GM18517 (cell line): Measurements from ENCODE around the gene TULP4.
A peak's percentile ranks its signal among the peaks of the same experiment; 100 is the strongest.

Experiments used
- ATAC-seq: cut with Tn5 transposase; IDR thresholded peaks from one replicate; pipeline ENCODE4 v1.9.1; 2021; ENCODE audit warnings: mild to moderate bottlenecking, moderate library complexity; ENCODE audit not compliant: unreplicated experiment

TULP4 gene

GRCh38 chr6:158416883-158417759, 104.9 kb downstream of the TULP4 start:
- ATAC-seq, result no peak

GRCh38 chr6:158417760-158418098, 105.5 kb downstream of the TULP4 start:
- ATAC-seq, result no peak

GRCh38 chr6:158418501-158418900, 106.2 kb downstream of the TULP4 start:
- no peak for ATAC-seq

GRCh38 chr6:158419339-158419909, 107.2 kb downstream of the TULP4 start:
- ATAC-seq, result no peak

- no peak for ATAC-seq
Measured at GRCh38 chr6:158421381-158421780, 109.1 kb downstream of the TULP4 start.

GRCh38 chr6:158422629-158423238, 110.5 kb downstream of the TULP4 start:
- ATAC-seq, result no peak

GRCh38 chr6:158431036-158431435, 118.8 kb downstream of the TULP4 start:
- ATAC-seq, result no peak

GRCh38 chr6:158431560-158431959, 119.3 kb downstream of the TULP4 start:
- ATAC-seq, result no peak

GRCh38 chr6:158437571-158437970, 125.3 kb downstream of the TULP4 start:
- no peak for ATAC-seq

GRCh38 chr6:158438226-158438625, 126.0 kb downstream of the TULP4 start:
- ATAC-seq, result no peak

- peak; percentile 94 for ATAC-seq
Measured at GRCh38 chr6:158439255-158439654, 127.0 kb downstream of the TULP4 start.

- no peak for ATAC-seq
Measured at GRCh38 chr6:158441716-158442215, 129.5 kb downstream of the TULP4 start.

GRCh38 chr6:158442306-158442705, 130.0 kb downstream of the TULP4 start:
- no peak for ATAC-seq

GRCh38 chr6:158445426-158446085, 133.3 kb downstream of the TULP4 start:
- ATAC-seq, result no peak

- ATAC-seq, result no peak
Measured at GRCh38 chr6:158448856-158449255, 136.6 kb downstream of the TULP4 start.

- ATAC-seq, result no peak
Measured at GRCh38 chr6:158452191-158452590, 139.9 kb downstream of the TULP4 start.

GRCh38 chr6:158457131-158457530, 144.9 kb downstream of the TULP4 start:
- no peak for ATAC-seq

GRCh38 chr6:158457616-158458278, 145.5 kb downstream of the TULP4 start:
- no peak for ATAC-seq

- no peak for ATAC-seq
Measured at GRCh38 chr6:158459726-158460125, 147.5 kb downstream of the TULP4 start.

GRCh38 chr6:158460602-158461169, 148.4 kb downstream of the TULP4 start:
- ATAC-seq, result no peak

- no peak for ATAC-seq
Measured at GRCh38 chr6:158461954-158462353, 149.7 kb downstream of the TULP4 start.
